OCI-LY7 (cell line): ENCODE results near the gene DOLK. TPM values are rescaled to one million over a fixed set of nuclear protein-coding genes. Genes with fewer than 3 reads are reported as not detected.
"Not testable (repeated sequence)": the region's sequence is repeated elsewhere in the genome, so short reads cannot be mapped to it uniquely, and the experiment has no call there.

Experiments used
- BruUV-seq: library from RNA; stranded (reverse); fragments of 400-500 nt; replicated peaks from 2 replicates; lab custom pipeline; 2021; lab: Mats Ljungman, UMichigan
- CTCF ChIA-PET: fragments of 300-600 bp; sonication (Branson Sonifier 250); formaldehyde crosslinking; loops from one replicate; lab custom pipeline; 2022; ENCODE audit warnings: antibody characterized with exemption; ENCODE audit not compliant: unreplicated experiment; lab: Charles Lee
- POLR2A ChIA-PET: fragments of 300-600 bp; sonication (Branson Sonifier 250); formaldehyde crosslinking; loops from one replicate; lab custom pipeline; 2022; ENCODE audit warnings: antibody characterized with exemption; lab: Charles Lee
- DNase-seq: peaks from one replicate; pipeline ENCODE4 v3.0.0-alpha.2; 2015; ENCODE audit warnings: low spot score
- H2AFZ ChIP-seq: fragments of 200-600 bp; sonication (generic), shearing (Covaris generic); 2 replicates; pipeline ENCODE4 v1.6.1; 2014; ENCODE audit warnings: mild to moderate bottlenecking, antibody characterized with exemption, low read length, moderate library complexity
- H3K27ac ChIP-seq: fragments of 200-600 bp; sonication (generic); 2 replicates; pipeline ENCODE4 v1.5.1; 2014; ENCODE audit warnings: mixed run types, low read depth, mild to moderate bottlenecking, moderate library complexity, low read length, inconsistent platforms; ENCODE audit not compliant: poor library complexity, severe bottlenecking
- H3K36me3 ChIP-seq: fragments of 200-600 bp; sonication (generic); 2 replicates; pipeline ENCODE4 v1.6.1; 2014; ENCODE audit warnings: mild to moderate bottlenecking, antibody characterized with exemption, low read length, moderate library complexity, mixed read lengths; ENCODE audit not compliant: insufficient read depth
- H3K4me1 ChIP-seq: fragments of 200-600 bp; sonication (generic); 2 replicates; pipeline ENCODE4 v1.5.1; 2014; ENCODE audit warnings: mild to moderate bottlenecking, low read length; ENCODE audit not compliant: insufficient read depth, poor library complexity, severe bottlenecking
- H3K4me2 ChIP-seq: fragments of 200-600 bp; sonication (generic); 2 replicates; pipeline ENCODE4 v1.6.1; 2014; ENCODE audit warnings: mild to moderate bottlenecking, low read length
- H3K4me3 ChIP-seq: fragments of 200-600 bp; sonication (generic); 2 replicates; pipeline ENCODE4 v1.5.1; 2014; ENCODE audit warnings: mild to moderate bottlenecking, low read depth, low read length; ENCODE audit not compliant: poor library complexity, severe bottlenecking
- H3K79me2 ChIP-seq: fragments of 200-600 bp; sonication (generic); 2 replicates; pipeline ENCODE4 v1.6.1; 2016; ENCODE audit warnings: low read depth, mild to moderate bottlenecking, low read length, moderate library complexity, mixed read lengths; ENCODE audit not compliant: insufficient read depth
- H3K9me2 ChIP-seq: fragments of 200-600 bp; sonication (generic); 2 replicates; pipeline ENCODE4 v1.6.1; 2016; ENCODE audit warnings: mild to moderate bottlenecking, low read length, mixed read lengths; ENCODE audit not compliant: insufficient read depth
- H3K9me3 ChIP-seq: fragments of 200-600 bp; sonication (generic); 2 replicates; pipeline ENCODE4 v1.6.1; 2014; ENCODE audit warnings: mild to moderate bottlenecking, mixed run types, low read length, mixed read lengths
- H4K20me1 ChIP-seq: fragments of 200-600 bp; sonication (generic); 2 replicates; pipeline ENCODE4 v1.6.1; 2014; ENCODE audit warnings: mild to moderate bottlenecking, antibody characterized with exemption, low read length, moderate library complexity, mixed read lengths; ENCODE audit not compliant: insufficient read depth
- EZH2phosphoT487 ChIP-seq: fragments of 200-600 bp; sonication (generic); IDR thresholded peaks from 2 replicates; pipeline ENCODE4 v1.6.1; 2018; ENCODE audit warnings: low read depth, borderline replicate concordance, mild to moderate bottlenecking, mixed run types, antibody characterized with exemption, low read length, moderate library complexity, mixed read lengths
- intact Hi-C: fragments of 100-400 bp; cut with micrococcal nuclease; formaldehyde crosslinking; loops from one replicate; pipeline ENCODE4 v1.10.0; 2022; ENCODE audit not compliant: unreplicated experiment
- total RNA-seq, 2 experiments: library from RNA; depleted of rRNA in 1 of 2; stranded (reverse); fragments of >200 nt in 1 of 2; shearing (Covaris generic) in 1 of 2; gene quantifications; 2 replicates each; pipeline ENCODE4 v1.2.3, GENCODE V29; 2014 to 2022
- TF ChIP-seq, protein P1 (sequence below): fragments of 200-600 bp; sonication (generic); conservative IDR thresholded peaks from 2 replicates; pipeline ENCODE4 v1.5.1; 2014; ENCODE audit warnings: mild to moderate bottlenecking, antibody characterized with exemption, low read length, moderate library complexity, mixed read lengths

Gene DOLK
- total RNA-seq, 2 experiments from 2014 or later, result 5.1 to 9.6 TPM

DNA sequence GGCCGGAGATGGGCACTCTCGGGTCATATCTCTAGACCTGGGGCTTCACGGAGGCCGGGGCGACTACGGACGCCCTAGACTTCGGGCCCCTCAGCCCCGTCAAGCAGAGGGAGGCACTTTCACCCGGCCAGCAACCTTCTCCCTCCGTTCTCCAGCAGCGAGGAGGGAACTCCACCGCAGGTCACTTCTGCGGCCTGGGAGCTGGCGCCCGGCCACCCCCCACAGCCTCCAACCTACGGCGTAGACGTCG is 201 bp downstream of the DOLK start:
- Histone ChIP-seq H3K36me3 (peaks cover 39% of the 10 kb centered on the region), H3K27ac (peak overlapping the region; percentile 63), H3K4me3 (peak overlapping the region; percentile 95), H3K4me2 (peak overlapping the region; percentile 82), H3K9me3 (no peaks in the 10 kb centered on the region), H3K79me2 (peaks cover 19% of the 10 kb centered on the region; the same call in 1 of the 2 replicates), H2AFZ (peak overlapping the region; percentile 56), H4K20me1 (no peaks in the 10 kb centered on the region), H3K4me1 (peaks cover 14% of the 10 kb centered on the region), H3K9me2 (no peaks in the 10 kb centered on the region)
- DNase-seq, result no peak
- BruUV-seq, result no TSS peak
- POLR2A ChIA-PET, result no interaction called here
- intact Hi-C loops, result loop anchor here (5.0 kb wide), 1 partner anchor 85 kb away; no protein-coding TSS in a partner anchor
- CTCF ChIA-PET, result no interaction called here
- no peak for TF ChIP-seq EZH2phosphoT487

DNA sequence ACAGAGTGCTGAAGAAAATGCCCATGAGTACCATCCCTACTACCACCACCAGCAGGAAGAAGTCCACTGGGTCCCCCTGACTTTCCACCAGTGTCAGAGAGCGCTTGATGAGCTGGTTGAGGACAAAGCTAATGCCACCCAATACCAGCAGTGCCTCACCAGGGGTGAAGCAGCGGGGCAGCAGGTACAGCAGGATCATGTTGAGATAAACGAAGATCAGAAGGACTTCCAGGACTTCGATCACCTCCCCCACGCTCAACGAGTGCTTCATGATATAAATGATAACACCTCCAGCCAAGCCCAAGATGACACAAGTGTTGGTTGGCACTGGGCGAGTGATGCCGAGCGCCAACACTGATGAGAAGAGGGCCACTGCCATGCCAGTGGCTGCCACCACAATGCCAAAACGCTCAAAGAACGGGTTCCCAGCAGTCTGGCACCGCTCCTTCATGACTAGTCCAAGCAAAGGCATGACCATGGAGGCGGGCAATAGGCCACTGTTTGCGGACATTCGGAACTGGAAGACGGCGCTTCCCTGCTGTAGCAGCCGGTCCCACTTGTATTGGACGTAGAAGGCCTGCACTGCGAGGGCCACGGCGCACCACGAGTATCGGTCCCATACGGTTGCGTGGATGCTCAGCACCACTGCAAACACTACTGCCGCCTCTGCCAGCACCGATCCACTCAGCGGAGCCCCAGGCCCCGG is 679 bp downstream of the DOLK start:
- ChIA-PET POLR2A (no interaction called here), CTCF (no interaction called here)
- Histone ChIP-seq H3K9me2 (no peaks in the 10 kb centered on the region), H3K4me1 (peaks cover 14% of the 10 kb centered on the region), H3K9me3 (no peaks in the 10 kb centered on the region), H3K4me3 (peak overlapping the region; percentile 95), H3K27ac (peak overlapping the region; percentile 63), H2AFZ (peak overlapping the region; percentile 56), H3K36me3 (peaks cover 34% of the 10 kb centered on the region), H3K4me2 (peak overlapping the region; percentile 82), H4K20me1 (no peaks in the 10 kb centered on the region), H3K79me2 (peaks cover 19% of the 10 kb centered on the region; the same call in 1 of the 2 replicates)
- BruUV-seq, result TSS peak; percentile 83
- no peak for DNase-seq
- TF ChIP-seq, protein P1, sequence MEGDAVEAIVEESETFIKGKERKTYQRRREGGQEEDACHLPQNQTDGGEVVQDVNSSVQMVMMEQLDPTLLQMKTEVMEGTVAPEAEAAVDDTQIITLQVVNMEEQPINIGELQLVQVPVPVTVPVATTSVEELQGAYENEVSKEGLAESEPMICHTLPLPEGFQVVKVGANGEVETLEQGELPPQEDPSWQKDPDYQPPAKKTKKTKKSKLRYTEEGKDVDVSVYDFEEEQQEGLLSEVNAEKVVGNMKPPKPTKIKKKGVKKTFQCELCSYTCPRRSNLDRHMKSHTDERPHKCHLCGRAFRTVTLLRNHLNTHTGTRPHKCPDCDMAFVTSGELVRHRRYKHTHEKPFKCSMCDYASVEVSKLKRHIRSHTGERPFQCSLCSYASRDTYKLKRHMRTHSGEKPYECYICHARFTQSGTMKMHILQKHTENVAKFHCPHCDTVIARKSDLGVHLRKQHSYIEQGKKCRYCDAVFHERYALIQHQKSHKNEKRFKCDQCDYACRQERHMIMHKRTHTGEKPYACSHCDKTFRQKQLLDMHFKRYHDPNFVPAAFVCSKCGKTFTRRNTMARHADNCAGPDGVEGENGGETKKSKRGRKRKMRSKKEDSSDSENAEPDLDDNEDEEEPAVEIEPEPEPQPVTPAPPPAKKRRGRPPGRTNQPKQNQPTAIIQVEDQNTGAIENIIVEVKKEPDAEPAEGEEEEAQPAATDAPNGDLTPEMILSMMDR, result no peak
- TF ChIP-seq EZH2phosphoT487, result no peak
- intact Hi-C loops, result loop anchor here (5.0 kb wide), 1 partner anchor 84 kb away; no protein-coding TSS in a partner anchor

DNA sequence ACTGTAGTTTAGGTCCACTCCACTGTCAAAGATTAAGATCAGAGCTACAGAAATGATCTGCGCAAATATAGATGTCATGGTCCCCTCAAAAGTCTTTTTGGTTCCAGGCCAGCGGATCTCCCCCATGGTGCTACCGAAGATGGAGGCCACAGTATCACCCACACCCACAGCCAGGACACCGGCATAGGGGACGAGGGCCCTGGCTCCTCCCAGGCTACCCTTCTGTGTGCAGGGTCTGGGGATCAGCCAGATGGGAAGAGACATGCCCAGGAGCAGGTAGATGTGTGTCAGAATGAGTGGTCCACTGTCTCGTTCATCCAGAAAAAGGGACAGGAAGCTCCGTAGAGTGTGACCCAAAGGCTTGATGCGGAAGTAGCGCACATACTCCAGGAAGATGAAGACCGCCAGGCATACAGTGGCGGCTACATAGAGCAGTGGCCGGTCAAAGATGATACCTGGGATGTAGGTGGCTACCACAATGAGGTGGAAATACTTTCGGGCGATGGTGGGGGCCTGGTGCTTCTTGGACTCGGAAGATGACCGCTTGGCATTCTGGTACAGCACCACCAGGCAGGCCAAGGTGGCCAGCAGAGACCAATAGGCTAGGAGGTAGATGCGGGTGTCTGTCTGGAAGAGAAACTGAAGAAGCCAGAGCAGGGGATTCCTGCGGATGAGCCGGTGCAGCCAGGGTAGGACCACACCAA is 1.5 kb downstream of the DOLK start:
- H3K27ac ChIP-seq, result no peak overlapping the region
- ChIA-PET POLR2A (no interaction called here), CTCF (no interaction called here)
- no peaks in the 10 kb centered on the region for H3K9me2 ChIP-seq
- BruUV-seq, result no TSS peak
- intact Hi-C loops, result loop anchor here (5.0 kb wide), 1 partner anchor 84 kb away; no protein-coding TSS in a partner anchor
- H3K36me3 ChIP-seq, result peaks cover 27% of the 10 kb centered on the region
- no peak for DNase-seq
- no peak for TF ChIP-seq EZH2phosphoT487
- TF ChIP-seq, protein P1, result no peak
- H4K20me1 ChIP-seq, result no peaks in the 10 kb centered on the region
- H3K4me2 ChIP-seq, result peak overlapping the region; percentile 82
- H3K9me3 ChIP-seq, result no peaks in the 10 kb centered on the region
- no peak overlapping the region for H2AFZ ChIP-seq
- H3K4me3 ChIP-seq, result peak overlapping the region; percentile 95
- H3K79me2 ChIP-seq, result peaks cover 14% of the 10 kb centered on the region; the same call in 1 of the 2 replicates
- peaks cover 14% of the 10 kb centered on the region for H3K4me1 ChIP-seq

DNA sequence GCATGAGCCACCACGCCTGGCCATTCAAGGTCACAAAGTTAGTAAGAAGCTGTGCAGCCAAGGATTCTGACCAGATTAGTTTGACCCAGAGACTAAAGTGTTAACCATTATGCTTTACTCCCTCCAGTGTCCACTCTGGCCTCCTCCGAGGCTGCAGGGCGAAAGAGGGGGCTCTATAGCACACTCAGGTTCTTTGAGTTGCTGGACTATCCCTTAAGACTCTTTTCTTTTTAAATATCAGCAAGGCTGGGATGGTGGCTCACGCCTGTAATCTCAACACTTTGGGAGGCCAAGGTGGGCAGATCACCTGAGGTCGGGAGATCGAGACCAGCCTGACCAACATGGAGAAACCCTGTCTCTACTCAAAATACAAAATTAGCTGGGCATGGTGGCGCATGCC is 2.4 kb downstream of the DOLK start:
- POLR2A ChIA-PET, H3K9me3 ChIP-seq, DNase-seq, H3K9me2 ChIP-seq, CTCF ChIA-PET, H3K4me3 ChIP-seq, H2AFZ ChIP-seq, H4K20me1 ChIP-seq, H3K4me2 ChIP-seq, BruUV-seq, H3K27ac ChIP-seq: not testable (repeated sequence)
- intact Hi-C loops, result loop anchor here (5.0 kb wide), 1 partner anchor 83 kb away; no protein-coding TSS in a partner anchor
- Histone ChIP-seq H3K36me3 (peaks cover 17% of the 10 kb centered on the region), H3K4me1 (peaks cover 14% of the 10 kb centered on the region), H3K79me2 (peaks cover 14% of the 10 kb centered on the region; the same call in 1 of the 2 replicates)
